Type B pancreatic cell (in vitro differentiated cells): Measurements from ENCODE around the gene SMARCA4. TPM values are rescaled to one million over a fixed set of nuclear protein-coding genes. Genes with fewer than 3 reads are reported as not detected.

ENCODE experiments used
- DNase-seq: peaks from one replicate; pipeline ENCODE4 v3.0.0; 2021; ENCODE audit warnings: mixed read lengths; ENCODE audit not compliant: unreplicated experiment; ENCODE audit errors: extremely low spot score
- H3K27ac Mint-ChIP-seq: 2 replicates; pipeline ENCODE4 v1.8.0; 2021; ENCODE audit warnings: mild to moderate bottlenecking, mixed read lengths
- H3K27me3 Mint-ChIP-seq: 2 replicates; pipeline ENCODE4 v1.8.0; 2021; ENCODE audit warnings: mixed read lengths
- H3K36me3 Mint-ChIP-seq: 2 replicates; pipeline ENCODE4 v1.8.0; 2021; ENCODE audit warnings: mixed read lengths
- H3K4me1 Mint-ChIP-seq: one replicate; pipeline ENCODE4 v1.8.0; 2021; ENCODE audit warnings: mixed read lengths; ENCODE audit not compliant: unreplicated experiment
- H3K4me3 Mint-ChIP-seq: 2 replicates; pipeline ENCODE4 v1.8.0; 2021; ENCODE audit warnings: mild to moderate bottlenecking, mixed read lengths
- H3K9me3 Mint-ChIP-seq: 2 replicates; pipeline ENCODE4 v1.8.0; 2021; ENCODE audit warnings: mixed read lengths
- CTCF ChIP-seq: fragments of 200-600 bp; sonication (generic); conservative IDR thresholded peaks from 2 replicates; pipeline ENCODE4 v1.5.0; 2021; ENCODE audit warnings: antibody characterized with exemption, mild to moderate bottlenecking
- total RNA-seq: library from RNA; stranded (reverse); gene quantifications from 2 replicates; pipeline ENCODE4 v1.2.1, GENCODE V29; 2021; ENCODE audit warnings: low replicate concordance

Gene SMARCA4
- total RNA-seq, 1 donor from 2014 or later = 244 TPM

- H3K4me1 Mint-ChIP-seq = peaks cover 9% of the 10 kb centered on the region
- no peak for TF ChIP-seq CTCF
- DNase-seq = no peak
- no peak overlapping the region for H3K4me3 Mint-ChIP-seq
- H3K27ac Mint-ChIP-seq = peak overlapping the region; percentile 76
- H3K36me3 Mint-ChIP-seq = peaks cover 7% of the 10 kb centered on the region
- no peaks in the 10 kb centered on the region for H3K27me3 Mint-ChIP-seq
- H3K9me3 Mint-ChIP-seq = no peaks in the 10 kb centered on the region
Observed at GRCh38 chr19:10924597-10924996, 36.2 kb upstream of the SMARCA4 start.

GRCh38 chr19:10927730-10928562 lies 32.9 kb upstream of the SMARCA4 start:
- Mint-ChIP-seq H3K4me3 (peak overlapping the region; percentile 96), H3K9me3 (no peaks in the 10 kb centered on the region), H3K27me3 (no peaks in the 10 kb centered on the region), H3K4me1 (peaks cover 9% of the 10 kb centered on the region), H3K27ac (peak overlapping the region; percentile 94), H3K36me3 (peaks cover 7% of the 10 kb centered on the region)
- DNase-seq = no peak
- TF ChIP-seq CTCF = no peak

- DNase-seq = peak; percentile 96
- H3K27me3 Mint-ChIP-seq = no peaks in the 10 kb centered on the region
- H3K4me3 Mint-ChIP-seq = peak within 1 kb of the TSS; percentile 96
- peak within 1 kb of the TSS; percentile 94 for H3K27ac Mint-ChIP-seq
- peaks cover 7% of the 10 kb centered on the region for H3K36me3 Mint-ChIP-seq
- no peaks in the 10 kb centered on the region for H3K9me3 Mint-ChIP-seq
- H3K4me1 Mint-ChIP-seq = peaks cover 9% of the 10 kb centered on the region
- no peak for TF ChIP-seq CTCF
Observed at GRCh38 chr19:10928563-10929401, 32.0 kb upstream of the SMARCA4 start, which contains the start of the genes TIMM29 and YIPF2. TIMM29 (plus strand) TSS chr19:10928811; CDS start chr19:10928823, 12 bp downstream. YIPF2 (minus strand) TSS chr19:10928639; CDS start chr19:10928410, 229 bp downstream.

GRCh38 chr19:10929402-10929794 lies 31.4 kb upstream of the SMARCA4 start:
- TF ChIP-seq CTCF = no peak
- Mint-ChIP-seq H3K4me3 (peak overlapping the region; percentile 87), H3K36me3 (peaks cover 7% of the 10 kb centered on the region), H3K9me3 (no peaks in the 10 kb centered on the region), H3K4me1 (peaks cover 9% of the 10 kb centered on the region), H3K27me3 (no peaks in the 10 kb centered on the region), H3K27ac (peak overlapping the region; percentile 75)
- no peak for DNase-seq

- peaks cover 4% of the 10 kb centered on the region for H3K4me1 Mint-ChIP-seq
- no peak overlapping the region for H3K4me3 Mint-ChIP-seq
- TF ChIP-seq CTCF = no peak
- H3K27me3 Mint-ChIP-seq = no peaks in the 10 kb centered on the region
- DNase-seq = no peak
- H3K27ac Mint-ChIP-seq = peak overlapping the region; percentile 48
- H3K36me3 Mint-ChIP-seq = peaks cover 2% of the 10 kb centered on the region
- no peaks in the 10 kb centered on the region for H3K9me3 Mint-ChIP-seq
Observed at GRCh38 chr19:10935371-10936059, 25.3 kb upstream of the SMARCA4 start.
